HT1080 (cell line): ENCODE measurements around the gene AMBP. TPM values are rescaled to one million over a fixed set of nuclear protein-coding genes. Genes with fewer than 3 reads are reported as not detected.

Source experiments
- DNase-seq: peaks from one replicate; pipeline ENCODE4 v3.0.0-alpha.2; 2015; ENCODE audit warnings: low read depth
- polyA plus RNA-seq, 2 experiments: library from polyadenylated mRNA; depleted of rRNA; stranded (reverse); fragments of >200 nt; gene quantifications; 2 replicates each; pipeline ENCODE4 v1.2.3, GENCODE V29; 2015
- total RNA-seq: library from RNA; depleted of rRNA; stranded (reverse); fragments of >200 nt; shearing (Covaris generic); gene quantifications from 2 replicates; pipeline ENCODE4 v1.2.3, GENCODE V29; 2014; rRNA removed

The AMBP gene
- total RNA-seq, result 0.30 and 0.47 TPM in 2 replicates
- 0.16 TPM in 1 of 2 replicates, not detected in the other for polyA plus RNA-seq (2015; cell fraction: cytosol; rRNA removed)
- 0.25 TPM in 1 of 2 replicates, not detected in the other for polyA plus RNA-seq (2015; cell fraction: nucleus; rRNA removed)

DNA sequence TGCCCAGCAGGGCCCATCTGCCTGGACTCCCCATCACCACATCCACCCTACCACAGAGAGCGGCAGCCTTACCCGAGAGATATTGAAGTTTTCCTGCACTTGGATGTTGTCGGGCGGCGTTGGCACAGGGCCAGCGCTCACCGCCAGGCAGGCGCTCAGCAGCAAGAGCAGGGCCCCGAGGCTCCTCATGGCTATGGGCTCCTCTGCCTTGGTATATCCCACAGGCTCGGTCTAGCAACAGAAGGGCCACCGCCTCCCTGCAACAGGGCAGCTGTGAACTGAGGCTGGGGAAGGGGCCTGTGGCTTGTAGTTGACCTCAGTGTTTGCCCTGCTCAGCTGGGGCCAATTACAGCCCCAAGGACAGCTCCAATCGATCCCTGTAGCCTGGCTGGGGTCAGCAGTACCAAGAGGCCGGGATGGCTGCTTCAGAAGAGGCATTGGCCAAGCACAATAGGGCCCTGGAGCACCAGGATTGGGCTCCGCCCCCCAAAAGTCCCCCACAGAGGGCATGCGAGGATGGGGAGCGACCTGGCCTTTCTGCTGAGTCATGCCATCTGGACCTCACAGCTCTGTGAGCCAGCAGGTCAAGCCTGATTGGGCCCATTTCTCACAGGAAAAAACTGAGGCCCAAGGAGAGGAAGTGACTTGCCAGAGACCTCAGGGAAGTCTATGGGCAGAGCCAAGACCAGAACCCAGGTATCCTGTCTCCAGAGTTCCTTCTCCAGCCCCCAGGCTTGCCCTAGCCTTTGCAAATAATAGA lies at the start of gene AMBP:
Gene AMBP, minus strand, starts transcription at position 280 of the 760 bp plus-strand sequence. Its CDS starts 91 bp downstream, at position 189.
- DNase-seq, result peak; percentile 14

DNA sequence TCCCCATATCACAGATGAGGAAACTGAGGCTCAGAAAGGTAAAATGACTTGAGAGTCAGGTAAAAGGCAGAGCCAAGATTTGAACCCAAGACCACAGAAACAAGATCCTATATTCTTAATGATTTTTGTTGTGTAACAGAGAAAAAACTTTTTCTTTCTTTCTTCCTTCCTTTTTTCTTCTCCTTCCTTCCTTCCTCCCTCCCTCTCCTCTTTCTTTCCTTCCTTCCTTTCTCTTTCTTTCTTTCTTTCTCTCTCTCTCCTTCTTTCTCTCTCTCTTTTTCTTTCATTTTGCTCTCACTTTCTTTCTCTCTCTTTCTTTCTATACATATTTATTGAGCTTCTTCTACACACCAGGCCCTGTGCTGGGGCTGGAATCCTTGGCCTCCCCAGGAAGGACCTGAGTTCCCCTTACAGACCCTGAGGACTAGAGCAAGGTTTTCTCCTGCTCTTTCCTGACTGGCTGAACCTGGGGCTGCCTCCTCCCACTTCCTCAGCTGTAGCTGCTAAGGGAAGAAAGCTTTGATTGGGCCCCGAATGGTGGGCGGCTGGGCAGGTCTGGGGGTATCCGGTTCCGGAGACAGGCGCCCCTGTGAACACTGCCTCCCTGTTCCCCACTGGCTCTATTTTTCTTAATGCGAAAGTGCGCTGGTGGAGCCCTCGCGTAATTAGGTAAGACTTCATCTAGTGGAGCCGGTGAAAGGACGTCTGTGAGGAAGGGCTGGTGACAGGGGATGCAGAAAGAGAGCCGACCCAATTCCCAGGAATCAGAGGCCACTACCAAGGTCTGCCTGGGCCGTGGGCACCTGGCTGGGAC lies 48.4 kb upstream of the AMBP start:
- DNase-seq, result no peak

GRCh38 chr9:114125476-114126013 lies 47.4 kb upstream of the AMBP start:
- no peak for DNase-seq

GRCh38 chr9:114124666-114125475 lies 46.8 kb upstream of the AMBP start:
- DNase-seq, result no peak

- DNase-seq, result no peak
These were observed 46.0 kb upstream of the AMBP start for GRCh38 chr9:114124138-114124537.

- no peak for DNase-seq
These were observed 45.2 kb upstream of the AMBP start for GRCh38 chr9:114123031-114123977.

DNA sequence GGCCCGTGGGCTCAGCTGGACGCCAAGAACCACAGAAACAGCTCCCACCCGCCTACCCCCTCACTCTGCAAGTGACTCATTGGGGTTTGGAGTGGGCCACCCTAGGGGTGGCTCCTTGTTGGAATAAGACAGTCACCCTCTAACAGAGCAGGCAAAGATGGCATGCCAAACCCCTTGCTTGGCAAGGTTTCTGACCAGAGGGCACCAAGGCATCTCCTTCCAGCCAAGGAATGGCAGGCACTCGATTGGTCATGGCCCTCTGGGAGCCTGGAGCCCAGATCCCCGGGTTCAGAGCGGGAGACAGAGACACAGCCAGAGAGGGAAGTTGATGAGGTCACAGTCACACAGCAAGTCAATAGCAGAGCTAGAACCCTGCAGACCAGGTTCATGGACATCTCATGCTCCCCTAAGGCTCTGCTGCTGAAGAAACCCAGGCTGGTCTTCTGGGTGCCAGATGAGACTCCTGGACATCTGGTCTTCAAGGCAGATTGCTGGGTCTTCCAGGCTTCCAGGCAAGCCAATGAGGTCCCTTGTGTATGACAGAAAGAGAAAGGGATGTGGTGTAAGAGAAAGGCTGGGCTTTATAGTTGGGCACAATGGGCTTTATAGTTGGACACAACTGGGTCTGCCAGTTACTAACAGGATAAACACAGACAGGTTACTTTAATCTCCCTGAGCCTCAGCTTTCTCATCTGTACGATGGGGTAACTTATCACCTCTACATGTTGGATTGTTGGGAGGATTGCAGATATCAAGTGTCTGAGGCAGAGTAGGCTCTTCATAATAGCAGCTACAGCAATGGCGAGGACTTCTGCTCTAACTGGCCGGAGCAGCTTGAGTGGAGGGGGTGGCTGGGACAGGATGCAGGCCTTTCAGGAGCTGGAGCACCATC lies 44.3 kb upstream of the AMBP start:
- no peak for DNase-seq

- no peak for DNase-seq
These were observed 43.4 kb upstream of the AMBP start for GRCh38 chr9:114121227-114122135.

GRCh38 chr9:114120192-114121014 lies 42.3 kb upstream of the AMBP start:
- no peak for DNase-seq

DNA sequence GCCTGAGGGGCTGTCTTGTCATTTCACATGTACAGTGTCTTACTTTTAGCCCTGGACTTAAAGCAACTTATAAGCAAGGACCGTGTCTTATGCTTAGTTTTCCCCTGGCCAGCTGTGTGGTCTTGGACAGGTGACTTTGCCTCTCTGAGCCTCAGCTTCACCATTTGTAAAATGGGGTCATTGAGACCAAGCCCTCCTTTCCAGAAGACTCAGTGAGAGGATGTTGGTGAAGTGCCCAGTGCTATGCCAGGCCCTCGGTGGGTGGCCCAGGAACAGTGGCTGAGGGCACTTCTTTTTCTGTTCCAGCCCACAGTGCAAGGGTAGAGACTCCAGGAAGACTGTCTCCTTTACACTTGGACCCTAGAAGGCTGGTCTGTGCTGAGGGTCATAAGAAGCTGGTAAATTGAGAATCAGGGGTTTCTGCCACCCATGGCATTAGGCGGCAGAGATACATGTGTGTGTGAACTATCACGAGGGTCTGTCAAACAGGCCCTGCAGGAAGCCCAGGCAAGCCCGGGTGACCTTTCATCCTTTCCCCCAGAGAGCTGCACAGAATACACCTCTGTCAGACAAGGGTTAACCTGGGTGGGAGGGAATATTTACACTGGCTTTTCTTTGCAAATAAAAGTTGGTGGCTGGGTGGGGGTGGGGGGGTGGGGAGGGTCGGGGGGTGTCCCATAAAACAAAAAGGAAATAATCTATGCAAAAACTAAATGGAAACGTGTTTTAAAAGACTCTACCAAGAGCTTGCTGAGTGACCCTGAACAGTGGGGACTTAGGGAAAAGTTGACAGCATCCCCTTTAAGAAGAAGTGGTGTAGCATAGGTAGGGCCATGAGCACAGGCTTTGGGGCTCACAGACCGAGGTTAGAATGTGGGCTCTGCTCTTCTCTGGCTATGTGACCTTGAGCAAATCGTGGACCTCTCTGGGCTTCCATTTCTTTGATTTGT lies 41.4 kb upstream of the AMBP start:
- no peak for DNase-seq

GRCh38 chr9:114117996-114118830 lies 40.1 kb upstream of the AMBP start:
- DNase-seq, result no peak

DNA sequence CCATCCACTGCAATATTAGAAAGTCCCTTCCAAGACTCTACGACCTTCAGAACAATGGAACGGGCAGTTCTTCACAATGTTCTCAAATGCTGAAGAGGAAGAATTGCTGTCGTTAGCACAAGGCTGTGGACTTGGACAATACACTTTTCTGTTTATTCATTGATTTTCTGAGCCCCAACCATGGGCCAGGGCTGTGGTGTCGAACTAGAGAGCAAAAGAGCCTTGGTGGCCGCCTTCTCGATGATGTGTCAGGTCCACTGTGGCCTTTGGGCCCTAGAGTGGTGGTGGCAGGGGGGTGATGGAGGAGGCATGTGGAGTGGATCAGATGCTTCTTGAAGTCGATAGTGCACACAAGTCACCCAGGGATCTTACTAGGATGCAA lies 39.5 kb upstream of the AMBP start:
- DNase-seq, result no peak

GRCh38 chr9:114116126-114116747 lies 38.1 kb upstream of the AMBP start:
- no peak for DNase-seq

DNA sequence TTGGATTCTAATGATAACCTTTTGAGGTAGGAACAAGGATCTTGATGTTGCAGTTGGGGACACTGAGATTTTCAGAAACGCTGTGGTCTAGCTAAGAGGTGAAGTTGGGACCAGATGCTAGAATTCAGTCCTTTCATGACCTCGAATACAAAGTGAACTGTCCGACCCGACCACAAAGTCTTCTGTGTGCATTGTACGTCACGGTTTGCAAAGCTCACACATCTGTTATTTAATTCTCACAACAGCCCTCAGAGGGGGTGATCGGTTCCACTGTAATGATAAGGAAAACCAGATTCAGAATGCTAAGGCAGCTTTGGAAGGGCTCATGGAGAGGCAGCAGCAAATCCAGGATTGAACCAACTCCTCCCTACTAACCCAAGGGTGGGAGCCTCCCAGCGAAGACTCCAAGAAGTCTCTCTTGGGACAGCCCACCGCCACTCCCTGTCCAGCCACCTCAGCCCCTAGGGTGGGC lies 37.6 kb upstream of the AMBP start:
- DNase-seq, result no peak
